SU-DHL-6 (cell line): ENCODE measurements around the gene NABP1.

Source experiments
- H2AFZ ChIP-seq: fragments of 200-600 bp; sonication (generic); 2 replicates; pipeline ENCODE4 v1.6.1; 2014; ENCODE audit warnings: low read depth, mild to moderate bottlenecking, moderate library complexity, mixed read lengths, antibody characterized with exemption, low read length; ENCODE audit not compliant: severe bottlenecking
- H3F3A ChIP-seq: fragments of 200-600 bp; shearing (Covaris generic); 2 replicates; pipeline ENCODE4 v1.6.0; 2016; ENCODE audit warnings: antibody characterized with exemption, mild to moderate bottlenecking; ENCODE audit not compliant: insufficient read depth
- H3K27ac ChIP-seq: fragments of 200-600 bp; sonication (generic); 2 replicates; pipeline ENCODE4 v1.5.1; 2016; ENCODE audit warnings: low read depth, mild to moderate bottlenecking, low read length, moderate library complexity, mixed read lengths
- H3K27me3 ChIP-seq: fragments of 200-600 bp; sonication (generic), shearing (Covaris generic); 2 replicates; pipeline ENCODE4 v1.6.0; 2014; ENCODE audit warnings: mild to moderate bottlenecking, low read length
- H3K36me3 ChIP-seq: fragments of 200-600 bp; sonication (generic); 2 replicates; pipeline ENCODE4 v1.6.1; 2014; ENCODE audit warnings: mild to moderate bottlenecking, low read length, mixed read lengths
- H3K4me2 ChIP-seq: fragments of 300-600, 200-600 bp; shearing (Covaris generic), sonication (generic); 2 replicates; pipeline ENCODE4 v1.6.0; 2014; ENCODE audit warnings: low read length, low read depth, mild to moderate bottlenecking; ENCODE audit not compliant: poor library complexity, severe bottlenecking
- H3K4me3 ChIP-seq: fragments of 200-600 bp; sonication (generic); 2 replicates; pipeline ENCODE4 v1.5.1; 2014; ENCODE audit warnings: antibody characterized with exemption, low read length, mild to moderate bottlenecking, mixed read lengths; ENCODE audit not compliant: insufficient read depth, poor library complexity, severe bottlenecking
- H3K79me2 ChIP-seq: fragments of 200-600 bp; sonication (generic); 2 replicates; pipeline ENCODE4 v1.6.1; 2014; ENCODE audit warnings: mild to moderate bottlenecking, low read length, moderate library complexity; ENCODE audit not compliant: insufficient read depth
- H3K9ac ChIP-seq: fragments of 200-600 bp; sonication (generic); 2 replicates; pipeline ENCODE4 v1.7.0; 2014; ENCODE audit warnings: mild to moderate bottlenecking, low read length
- H3K9me2 ChIP-seq: fragments of 200-600 bp; sonication (generic); replicated peaks from 2 replicates; pipeline ENCODE4 v1.6.1; 2014; ENCODE audit warnings: low read length; ENCODE audit not compliant: insufficient read depth
- H3K9me3 ChIP-seq: fragments of 200-600 bp; sonication (generic); 2 replicates; pipeline ENCODE4 v1.6.1; 2014; ENCODE audit warnings: low read length, mixed read lengths; ENCODE audit not compliant: insufficient read depth
- H4K20me1 ChIP-seq: fragments of 200-600 bp; sonication (generic); 2 replicates; pipeline ENCODE4 v1.6.1; 2014; ENCODE audit warnings: low read depth, mild to moderate bottlenecking, antibody characterized with exemption, low read length, moderate library complexity, mixed read lengths
- EZH2phosphoT487 ChIP-seq: fragments of 200-600 bp; sonication (generic), shearing (Covaris generic); conservative IDR thresholded peaks from 2 replicates; pipeline ENCODE4 v1.6.1; 2018; ENCODE audit warnings: mild to moderate bottlenecking, antibody characterized with exemption, low read length, moderate library complexity, mixed read lengths
- TF ChIP-seq, protein P1 (sequence below): fragments of 200-600 bp; sonication (generic); IDR thresholded peaks from one replicate; pipeline ENCODE4 v1.5.1; 2017; ENCODE audit warnings: antibody characterized with exemption, mild to moderate bottlenecking, low read length, moderate library complexity; ENCODE audit not compliant: insufficient read depth, poor library complexity, severe bottlenecking

The NABP1 gene

GRCh38 chr2:191719261-191719660 is 41.3 kb downstream of the NABP1 start:
- Histone ChIP-seq H2AFZ (no peak overlapping the region), H3K79me2 (no peaks in the 10 kb centered on the region), H3K27ac (no peak overlapping the region), H3K9me3 (no peaks in the 10 kb centered on the region), H4K20me1 (no peaks in the 10 kb centered on the region), H3K9ac (no peak overlapping the region), H3K4me3 (no peak overlapping the region), H3F3A (no peaks in the 10 kb centered on the region), H3K4me2 (no peak overlapping the region), H3K27me3 (no peaks in the 10 kb centered on the region), H3K9me2 (no peaks in the 10 kb centered on the region), H3K36me3 (no peaks in the 10 kb centered on the region)
- TF ChIP-seq, protein P1, sequence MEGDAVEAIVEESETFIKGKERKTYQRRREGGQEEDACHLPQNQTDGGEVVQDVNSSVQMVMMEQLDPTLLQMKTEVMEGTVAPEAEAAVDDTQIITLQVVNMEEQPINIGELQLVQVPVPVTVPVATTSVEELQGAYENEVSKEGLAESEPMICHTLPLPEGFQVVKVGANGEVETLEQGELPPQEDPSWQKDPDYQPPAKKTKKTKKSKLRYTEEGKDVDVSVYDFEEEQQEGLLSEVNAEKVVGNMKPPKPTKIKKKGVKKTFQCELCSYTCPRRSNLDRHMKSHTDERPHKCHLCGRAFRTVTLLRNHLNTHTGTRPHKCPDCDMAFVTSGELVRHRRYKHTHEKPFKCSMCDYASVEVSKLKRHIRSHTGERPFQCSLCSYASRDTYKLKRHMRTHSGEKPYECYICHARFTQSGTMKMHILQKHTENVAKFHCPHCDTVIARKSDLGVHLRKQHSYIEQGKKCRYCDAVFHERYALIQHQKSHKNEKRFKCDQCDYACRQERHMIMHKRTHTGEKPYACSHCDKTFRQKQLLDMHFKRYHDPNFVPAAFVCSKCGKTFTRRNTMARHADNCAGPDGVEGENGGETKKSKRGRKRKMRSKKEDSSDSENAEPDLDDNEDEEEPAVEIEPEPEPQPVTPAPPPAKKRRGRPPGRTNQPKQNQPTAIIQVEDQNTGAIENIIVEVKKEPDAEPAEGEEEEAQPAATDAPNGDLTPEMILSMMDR = no peak
- no peak for TF ChIP-seq EZH2phosphoT487

GRCh38 chr2:191719938-191720337 is 42.0 kb downstream of the NABP1 start:
- Histone ChIP-seq H3K4me3 (no peak overlapping the region), H4K20me1 (no peaks in the 10 kb centered on the region), H3K27ac (no peak overlapping the region), H3K36me3 (no peaks in the 10 kb centered on the region), H3K27me3 (no peaks in the 10 kb centered on the region), H3K9me3 (no peaks in the 10 kb centered on the region), H3K4me2 (no peak overlapping the region), H3K79me2 (no peaks in the 10 kb centered on the region), H3K9me2 (no peaks in the 10 kb centered on the region), H3K9ac (no peak overlapping the region), H3F3A (no peaks in the 10 kb centered on the region), H2AFZ (no peak overlapping the region)
- TF ChIP-seq, protein P1 = no peak
- TF ChIP-seq EZH2phosphoT487 = no peak

DNA sequence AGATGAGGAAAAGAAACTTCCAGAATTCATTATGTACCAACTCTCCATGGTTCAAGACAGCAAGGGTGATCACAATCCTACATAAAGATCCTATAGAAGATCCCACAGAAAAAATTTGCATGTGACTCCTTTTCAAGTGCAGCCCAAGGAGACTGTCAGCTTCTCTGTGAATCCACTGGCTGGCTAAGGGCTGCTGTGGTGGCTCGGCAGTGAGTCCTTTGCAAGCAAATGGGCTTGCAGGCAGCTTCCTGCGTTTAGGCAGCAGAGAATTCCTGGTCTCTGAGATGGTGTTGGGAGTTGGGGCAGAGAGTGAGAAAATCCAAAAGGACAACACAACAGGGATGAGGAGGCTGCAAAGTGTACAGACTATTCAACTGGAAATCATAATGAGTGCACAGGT is 43.4 kb downstream of the NABP1 start:
- Histone ChIP-seq H3K79me2 (no peaks in the 10 kb centered on the region), H2AFZ (no peak overlapping the region), H3K4me3 (no peak overlapping the region), H3K36me3 (no peaks in the 10 kb centered on the region), H3K9me2 (no peaks in the 10 kb centered on the region), H4K20me1 (no peaks in the 10 kb centered on the region), H3K27ac (no peak overlapping the region), H3K27me3 (no peaks in the 10 kb centered on the region), H3F3A (no peaks in the 10 kb centered on the region), H3K9me3 (no peaks in the 10 kb centered on the region), H3K4me2 (no peak overlapping the region), H3K9ac (no peak overlapping the region)
- TF ChIP-seq, protein P1 = no peak
- no peak for TF ChIP-seq EZH2phosphoT487

DNA sequence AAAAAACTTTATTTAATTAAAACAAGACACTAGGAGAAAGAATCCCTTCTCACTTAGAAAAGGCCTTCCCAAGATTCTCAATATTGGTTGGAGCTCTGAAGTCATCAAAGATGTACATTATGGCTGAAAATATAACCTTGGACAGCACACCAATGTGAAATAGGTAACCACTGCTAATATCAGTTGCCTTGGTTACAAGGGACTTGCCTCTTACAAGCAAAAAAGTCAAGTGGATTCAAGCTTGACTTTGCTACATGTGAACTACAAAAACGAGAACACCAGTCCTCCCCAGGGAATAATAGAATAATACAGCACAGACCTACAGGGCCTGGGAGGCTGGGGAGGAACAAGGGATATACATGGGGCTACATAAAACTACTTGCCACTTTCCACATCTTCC is 46.1 kb downstream of the NABP1 start:
- Histone ChIP-seq H2AFZ (no peak overlapping the region), H3K4me3 (no peak overlapping the region), H3K9me3 (no peaks in the 10 kb centered on the region), H4K20me1 (no peaks in the 10 kb centered on the region), H3K36me3 (no peaks in the 10 kb centered on the region), H3K79me2 (no peaks in the 10 kb centered on the region), H3K4me2 (no peak overlapping the region), H3K27me3 (no peaks in the 10 kb centered on the region), H3K9ac (no peak overlapping the region), H3K9me2 (no peaks in the 10 kb centered on the region), H3F3A (no peaks in the 10 kb centered on the region), H3K27ac (no peak overlapping the region)
- TF ChIP-seq, protein P1 = no peak
- no peak for TF ChIP-seq EZH2phosphoT487
